Measurements from ENCODE around the gene SLIRP. TPM values are rescaled to one million over a fixed set of nuclear protein-coding genes. Genes with fewer than 3 reads are reported as not detected.
A peak's percentile ranks its signal among the peaks of the same experiment; 100 is the strongest.

The SLIRP gene
- total RNA-seq, 1 experiment from 2014 or later: 162 TPM

DNA sequence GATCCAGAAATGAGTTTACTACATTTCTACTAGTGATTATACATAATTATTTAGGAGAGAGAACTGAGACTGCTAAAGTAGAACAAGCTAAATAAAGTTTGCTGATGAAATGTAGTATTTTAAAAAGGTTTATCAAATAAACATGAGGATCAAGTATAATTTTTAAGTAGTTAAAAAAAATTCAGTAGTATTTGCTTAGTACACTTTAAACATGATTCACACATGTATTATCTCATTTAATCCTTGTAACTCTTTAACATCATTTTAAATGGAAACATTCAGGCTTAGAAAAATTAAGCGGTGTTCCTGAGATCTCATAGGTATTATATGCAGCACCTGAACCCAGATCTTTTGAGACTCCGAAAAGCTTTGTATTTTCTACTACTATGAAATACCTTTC, 44.4 kb downstream of the SLIRP start:
- DNase-seq (ENCODE audit: low read depth, low spot score): no peak
- ChIA-PET POLR2A (interaction anchor here (0.7 kb wide), 1 partner anchor 416 kb away, joined by 5 read pairs; no protein-coding TSS in a partner anchor), CTCF (no interaction called here)
- Histone ChIP-seq H3K27ac (ENCODE audit: low read length) (no peak overlapping the region), H3K27me3 (ENCODE audit: control insufficient read depth, insufficient read depth, low read length) (no peaks in the 10 kb centered on the region), H3K4me1 (ENCODE audit: control insufficient read depth, insufficient read depth, low read length) (no peaks in the 10 kb centered on the region), H3K9me3 (ENCODE audit: control insufficient read depth, insufficient read depth, low read depth, low read length) (no peaks in the 10 kb centered on the region), H3K4me3 (ENCODE audit: low read depth in 2 of 2, low read length in 2 of 2) (no peak overlapping the region), H3K36me3 (ENCODE audit: control insufficient read depth, insufficient read depth, low read length) (peaks cover 26% of the 10 kb centered on the region)
- TF ChIP-seq, protein P1, sequence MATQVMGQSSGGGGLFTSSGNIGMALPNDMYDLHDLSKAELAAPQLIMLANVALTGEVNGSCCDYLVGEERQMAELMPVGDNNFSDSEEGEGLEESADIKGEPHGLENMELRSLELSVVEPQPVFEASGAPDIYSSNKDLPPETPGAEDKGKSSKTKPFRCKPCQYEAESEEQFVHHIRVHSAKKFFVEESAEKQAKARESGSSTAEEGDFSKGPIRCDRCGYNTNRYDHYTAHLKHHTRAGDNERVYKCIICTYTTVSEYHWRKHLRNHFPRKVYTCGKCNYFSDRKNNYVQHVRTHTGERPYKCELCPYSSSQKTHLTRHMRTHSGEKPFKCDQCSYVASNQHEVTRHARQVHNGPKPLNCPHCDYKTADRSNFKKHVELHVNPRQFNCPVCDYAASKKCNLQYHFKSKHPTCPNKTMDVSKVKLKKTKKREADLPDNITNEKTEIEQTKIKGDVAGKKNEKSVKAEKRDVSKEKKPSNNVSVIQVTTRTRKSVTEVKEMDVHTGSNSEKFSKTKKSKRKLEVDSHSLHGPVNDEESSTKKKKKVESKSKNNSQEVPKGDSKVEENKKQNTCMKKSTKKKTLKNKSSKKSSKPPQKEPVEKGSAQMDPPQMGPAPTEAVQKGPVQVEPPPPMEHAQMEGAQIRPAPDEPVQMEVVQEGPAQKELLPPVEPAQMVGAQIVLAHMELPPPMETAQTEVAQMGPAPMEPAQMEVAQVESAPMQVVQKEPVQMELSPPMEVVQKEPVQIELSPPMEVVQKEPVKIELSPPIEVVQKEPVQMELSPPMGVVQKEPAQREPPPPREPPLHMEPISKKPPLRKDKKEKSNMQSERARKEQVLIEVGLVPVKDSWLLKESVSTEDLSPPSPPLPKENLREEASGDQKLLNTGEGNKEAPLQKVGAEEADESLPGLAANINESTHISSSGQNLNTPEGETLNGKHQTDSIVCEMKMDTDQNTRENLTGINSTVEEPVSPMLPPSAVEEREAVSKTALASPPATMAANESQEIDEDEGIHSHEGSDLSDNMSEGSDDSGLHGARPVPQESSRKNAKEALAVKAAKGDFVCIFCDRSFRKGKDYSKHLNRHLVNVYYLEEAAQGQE (IDR thresholded peaks at IDR 0.05; ENCODE audit: insufficient read depth in 1 of 2, low read depth in 2 of 2, low read length in 1 of 2): no peak
- TF ChIP-seq POLR2AphosphoS5 (IDR thresholded peaks at IDR 0.05; ENCODE audit: low read depth, low read length): no peak
- TF ChIP-seq TCF7L2 (IDR thresholded peaks at IDR 0.05; ENCODE audit: low read depth, low read length): no peak
- TF ChIP-seq CTCF (IDR thresholded peaks at IDR 0.05): no peak
- TF ChIP-seq SIN3A (IDR thresholded peaks at IDR 0.05; ENCODE audit: borderline replicate concordance, insufficient read depth, low read depth, low read length): no peak
- TSS peak; percentile 15 for BruUV-seq (replicated peaks)
- in situ Hi-C loops (cut with HindIII; ENCODE audit: low pct_unique_long_range_greater_than_20kb, low sequenced_read_pairs) (no loop called here), intact Hi-C loops (cut with micrococcal nuclease; ENCODE audit: unreplicated experiment) (no loop called here)
- no peak for ATAC-seq

- ChIA-PET CTCF (interaction anchor here (0.5 kb wide), 1 partner anchor 19 kb away, joined by 3 read pairs; no protein-coding TSS in a partner anchor), POLR2A (no interaction called here)
- H3K27me3 ChIP-seq (ENCODE audit: control insufficient read depth, insufficient read depth, low read length): no peaks in the 10 kb centered on the region
- intact Hi-C loops (cut with micrococcal nuclease; ENCODE audit: unreplicated experiment) (no loop called here), in situ Hi-C loops (cut with HindIII; ENCODE audit: low pct_unique_long_range_greater_than_20kb, low sequenced_read_pairs) (no loop called here)
- no peak overlapping the region for H3K27ac ChIP-seq (ENCODE audit: low read length)
- no peaks in the 10 kb centered on the region for H3K9me3 ChIP-seq (ENCODE audit: control insufficient read depth, insufficient read depth, low read depth, low read length)
- ATAC-seq: no peak
- H3K4me3 ChIP-seq (ENCODE audit: low read depth in 2 of 2, low read length in 2 of 2): no peak overlapping the region
- H3K4me1 ChIP-seq (ENCODE audit: control insufficient read depth, insufficient read depth, low read length): no peaks in the 10 kb centered on the region
- TF ChIP-seq TCF7L2 (IDR thresholded peaks at IDR 0.05; ENCODE audit: low read depth, low read length): no peak
- TF ChIP-seq CTCF (IDR thresholded peaks at IDR 0.05): no peak
- TF ChIP-seq, protein P1 (IDR thresholded peaks at IDR 0.05; ENCODE audit: insufficient read depth in 1 of 2, low read depth in 2 of 2, low read length in 1 of 2): no peak
- TF ChIP-seq POLR2AphosphoS5 (IDR thresholded peaks at IDR 0.05; ENCODE audit: low read depth, low read length): no peak
- TF ChIP-seq SIN3A (IDR thresholded peaks at IDR 0.05; ENCODE audit: borderline replicate concordance, insufficient read depth, low read depth, low read length): no peak
- no peak for DNase-seq (ENCODE audit: low read depth, low spot score)
- BruUV-seq (replicated peaks): no TSS peak
- peaks cover 26% of the 10 kb centered on the region for H3K36me3 ChIP-seq (ENCODE audit: control insufficient read depth, insufficient read depth, low read length)
Measured at GRCh38 chr14:77752799-77753516, 45.1 kb downstream of the SLIRP start.

Data from Panc1 (cell line).